Transverse colon (tissue), 4 donors: ENCODE data around the gene AGAP1.

ENCODE experiments used
- CTCF ChIP-seq, 5 experiments: fragments of 200-600 bp in 3 of 5; fragments of 450-650 bp in 2 of 5; sonication (generic) in 3 of 5; IDR thresholded peaks; 1 replicate in 2 of 5; 2 replicates in 3 of 5; pipeline ENCODE4 v1.5.1; 2016 to 2017; ENCODE audit warnings: antibody characterized with exemption in 5 of 5, inconsistent platforms in 3 of 5, mild to moderate bottlenecking in 2 of 5, moderate library complexity in 1 of 5
- EP300 ChIP-seq: sonication (generic); formaldehyde crosslinking; IDR thresholded peaks from one replicate; pipeline ENCODE4 v1.6.1; 2017; ENCODE audit warnings: antibody characterized with exemption, low read depth
- POLR2AphosphoS5 ChIP-seq, 3 donors: sonication (generic); formaldehyde crosslinking; IDR thresholded peaks; one replicate each; pipeline ENCODE4 v1.6.1; 2016; ENCODE audit warnings: antibody characterized with exemption in 3 of 3

GRCh38 chr2:235799281-235799680 is 305.4 kb downstream of the AGAP1 start:
- TF ChIP-seq POLR2AphosphoS5 (IDR thresholded peaks at IDR 0.05) = no peak
- TF ChIP-seq CTCF (IDR thresholded peaks at IDR 0.05) = no peak
- TF ChIP-seq EP300 = no peak
